Neural cell (in vitro differentiated cells): ENCODE results near the gene LPXN. TPM values are rescaled to one million over a fixed set of nuclear protein-coding genes. Genes with fewer than 3 reads are reported as not detected.

Experiments used
- H2AFZ ChIP-seq: fragments of 200-600, 300-800 bp; sonication (generic), shearing (Covaris generic); 2 replicates; pipeline ENCODE4 v1.6.0; 2014; ENCODE audit warnings: low read depth, mild to moderate bottlenecking, antibody characterized with exemption, low read length, moderate library complexity
- H3F3A ChIP-seq: fragments of 200-600 bp; shearing (Covaris generic); 2 replicates; pipeline ENCODE4 v1.6.1; 2016; ENCODE audit warnings: mild to moderate bottlenecking, moderate library complexity, mixed read lengths, antibody characterized with exemption, low read length; ENCODE audit not compliant: insufficient read depth, poor library complexity, severe bottlenecking
- H3K27ac ChIP-seq: fragments of 200-600, 300-800 bp; sonication (generic), shearing (Covaris generic); 2 replicates; pipeline ENCODE4 v1.5.1; 2014; ENCODE audit warnings: mild to moderate bottlenecking, low read length, moderate library complexity
- H3K27me3 ChIP-seq: fragments of 300-800, 200-600 bp; sonication (generic), shearing (Covaris generic); 2 replicates; pipeline ENCODE4 v1.6.0; 2014; ENCODE audit warnings: mild to moderate bottlenecking, low read depth, low read length, moderate library complexity; ENCODE audit not compliant: insufficient read depth
- H3K36me3 ChIP-seq: fragments of 300-800, 200-600 bp; sonication (generic), shearing (Covaris generic); 2 replicates; pipeline ENCODE4 v1.5.1; 2014; ENCODE audit warnings: mild to moderate bottlenecking, antibody characterized with exemption, low read length, moderate library complexity; ENCODE audit not compliant: insufficient read depth
- H3K4me2 ChIP-seq: fragments of 300-800, 200-600 bp; sonication (generic), shearing (Covaris generic); 2 replicates; pipeline ENCODE4 v1.6.0; 2014; ENCODE audit warnings: mild to moderate bottlenecking, low read length
- H3K4me3 ChIP-seq: fragments of 300-800, 200-600 bp; sonication (generic), shearing (Covaris generic); 2 replicates; pipeline ENCODE4 v1.5.1; 2014; ENCODE audit warnings: mild to moderate bottlenecking, low read length, moderate library complexity
- H3K79me2 ChIP-seq: fragments of 200-600 bp; shearing (Covaris generic); replicated peaks from 2 replicates; pipeline ENCODE4 v1.6.0; 2014; ENCODE audit warnings: mild to moderate bottlenecking, low read length, moderate library complexity; ENCODE audit not compliant: insufficient read depth
- H3K9ac ChIP-seq: fragments of 300-800, 200-600 bp; sonication (generic), shearing (Covaris generic); 2 replicates; pipeline ENCODE4 v1.6.1; 2016; ENCODE audit warnings: mild to moderate bottlenecking, low read length, mixed read lengths
- H3K9me2 ChIP-seq: fragments of 200-600 bp; shearing (Covaris generic); 2 replicates; pipeline ENCODE4 v1.6.1; 2016; ENCODE audit warnings: mild to moderate bottlenecking, low read length, mixed read lengths; ENCODE audit not compliant: insufficient read depth
- H3K9me3 ChIP-seq: fragments of 200-600, 300-800 bp; sonication (generic), shearing (Covaris generic); 2 replicates; pipeline ENCODE4 v1.6.1; 2016; ENCODE audit warnings: mild to moderate bottlenecking, mixed run types, low read length, moderate library complexity, mixed read lengths
- H4K20me1 ChIP-seq: fragments of 200-600 bp; shearing (Covaris generic); 2 replicates; pipeline ENCODE4 v1.6.1; 2016; ENCODE audit warnings: mild to moderate bottlenecking, mixed run types; ENCODE audit not compliant: insufficient read depth
- EP300 ChIP-seq: fragments of 450-650 bp; conservative IDR thresholded peaks from 2 replicates; pipeline ENCODE4 v1.6.1; 2014; ENCODE audit warnings: antibody characterized with exemption, mild to moderate bottlenecking, moderate library complexity; ENCODE audit not compliant: poor library complexity, severe bottlenecking
- EZH2 ChIP-seq: fragments of 200-600, 300-800 bp; shearing (Covaris generic), sonication (generic); IDR thresholded peaks from 2 replicates; pipeline ENCODE4 v1.6.1; 2014; ENCODE audit warnings: antibody characterized with exemption, low read length, borderline replicate concordance, mild to moderate bottlenecking; ENCODE audit not compliant: insufficient read depth, poor library complexity, severe bottlenecking
- MXI1 ChIP-seq: fragments of 450-650 bp; conservative IDR thresholded peaks from 2 replicates; pipeline ENCODE4 v1.6.1; 2014; ENCODE audit warnings: antibody characterized with exemption, mild to moderate bottlenecking; ENCODE audit not compliant: poor library complexity, severe bottlenecking
- POLR2AphosphoS5 ChIP-seq: IDR thresholded peaks from 2 replicates; pipeline ENCODE4 v1.6.1; 2012
- RAD21 ChIP-seq: fragments of 450-650 bp; conservative IDR thresholded peaks from 2 replicates; pipeline ENCODE4 v1.6.1; 2014; ENCODE audit warnings: antibody characterized with exemption, mild to moderate bottlenecking, moderate library complexity
- SMC3 ChIP-seq: fragments of 450-650 bp; conservative IDR thresholded peaks from 2 replicates; pipeline ENCODE4 v1.6.1; 2014; ENCODE audit warnings: antibody characterized with exemption, mild to moderate bottlenecking, moderate library complexity; ENCODE audit not compliant: poor library complexity
- TAF1 ChIP-seq: IDR thresholded peaks from 2 replicates; pipeline ENCODE4 v1.6.1; 2012; ENCODE audit warnings: low read depth
- polyA plus RNA-seq: library from polyadenylated mRNA; depleted of rRNA; stranded (reverse); fragments of >200 nt; gene quantifications from 2 replicates; pipeline ENCODE4 v1.2.3, GENCODE V29; 2014
- TF ChIP-seq, protein P1 (sequence below): IDR thresholded peaks from 2 replicates; pipeline ENCODE4 v1.6.1; 2012; ENCODE audit warnings: borderline replicate concordance
- TF ChIP-seq, protein P2 (sequence below): fragments of 450-650 bp; IDR thresholded peaks from 2 replicates; pipeline ENCODE4 v1.5.1; 2014; ENCODE audit warnings: antibody characterized with exemption, mild to moderate bottlenecking, moderate library complexity; ENCODE audit not compliant: poor library complexity, severe bottlenecking

The LPXN gene
- polyA plus RNA-seq, 1 donor from 2014 or later: 4.1 TPM

DNA sequence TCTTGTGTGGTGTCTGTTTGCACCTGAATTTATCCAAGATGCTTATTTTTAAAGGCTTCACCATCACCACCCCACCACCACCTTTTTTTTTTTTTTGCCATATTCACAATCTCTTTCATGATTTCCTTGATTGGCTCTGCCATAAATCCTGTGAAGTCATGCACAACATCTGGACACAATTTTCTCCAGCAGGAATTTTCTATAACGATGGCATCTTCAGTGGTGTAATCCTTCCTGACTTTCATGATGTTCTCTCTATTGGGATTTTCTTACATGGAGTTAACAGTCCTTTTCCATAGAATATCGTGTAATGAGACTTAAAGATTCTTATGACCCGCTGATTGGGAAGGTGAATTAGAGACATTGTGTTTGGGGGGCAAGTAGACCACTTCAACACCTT is 21.0 kb upstream of the LPXN start:
- no peaks in the 10 kb centered on the region for H3K9me2 ChIP-seq
- no peak overlapping the region for H3K27ac ChIP-seq
- no peak overlapping the region for H3K4me3 ChIP-seq
- no peaks in the 10 kb centered on the region for H4K20me1 ChIP-seq
- peaks cover 46% of the 10 kb centered on the region for H3K79me2 ChIP-seq
- no peaks in the 10 kb centered on the region for H3K9me3 ChIP-seq
- no peak overlapping the region for H3K9ac ChIP-seq
- no peak overlapping the region for H2AFZ ChIP-seq
- H3K27me3 ChIP-seq: no peaks in the 10 kb centered on the region
- no peaks in the 10 kb centered on the region for H3F3A ChIP-seq
- TF ChIP-seq, protein P1, sequence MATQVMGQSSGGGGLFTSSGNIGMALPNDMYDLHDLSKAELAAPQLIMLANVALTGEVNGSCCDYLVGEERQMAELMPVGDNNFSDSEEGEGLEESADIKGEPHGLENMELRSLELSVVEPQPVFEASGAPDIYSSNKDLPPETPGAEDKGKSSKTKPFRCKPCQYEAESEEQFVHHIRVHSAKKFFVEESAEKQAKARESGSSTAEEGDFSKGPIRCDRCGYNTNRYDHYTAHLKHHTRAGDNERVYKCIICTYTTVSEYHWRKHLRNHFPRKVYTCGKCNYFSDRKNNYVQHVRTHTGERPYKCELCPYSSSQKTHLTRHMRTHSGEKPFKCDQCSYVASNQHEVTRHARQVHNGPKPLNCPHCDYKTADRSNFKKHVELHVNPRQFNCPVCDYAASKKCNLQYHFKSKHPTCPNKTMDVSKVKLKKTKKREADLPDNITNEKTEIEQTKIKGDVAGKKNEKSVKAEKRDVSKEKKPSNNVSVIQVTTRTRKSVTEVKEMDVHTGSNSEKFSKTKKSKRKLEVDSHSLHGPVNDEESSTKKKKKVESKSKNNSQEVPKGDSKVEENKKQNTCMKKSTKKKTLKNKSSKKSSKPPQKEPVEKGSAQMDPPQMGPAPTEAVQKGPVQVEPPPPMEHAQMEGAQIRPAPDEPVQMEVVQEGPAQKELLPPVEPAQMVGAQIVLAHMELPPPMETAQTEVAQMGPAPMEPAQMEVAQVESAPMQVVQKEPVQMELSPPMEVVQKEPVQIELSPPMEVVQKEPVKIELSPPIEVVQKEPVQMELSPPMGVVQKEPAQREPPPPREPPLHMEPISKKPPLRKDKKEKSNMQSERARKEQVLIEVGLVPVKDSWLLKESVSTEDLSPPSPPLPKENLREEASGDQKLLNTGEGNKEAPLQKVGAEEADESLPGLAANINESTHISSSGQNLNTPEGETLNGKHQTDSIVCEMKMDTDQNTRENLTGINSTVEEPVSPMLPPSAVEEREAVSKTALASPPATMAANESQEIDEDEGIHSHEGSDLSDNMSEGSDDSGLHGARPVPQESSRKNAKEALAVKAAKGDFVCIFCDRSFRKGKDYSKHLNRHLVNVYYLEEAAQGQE: no peak
- TF ChIP-seq, protein P2, sequence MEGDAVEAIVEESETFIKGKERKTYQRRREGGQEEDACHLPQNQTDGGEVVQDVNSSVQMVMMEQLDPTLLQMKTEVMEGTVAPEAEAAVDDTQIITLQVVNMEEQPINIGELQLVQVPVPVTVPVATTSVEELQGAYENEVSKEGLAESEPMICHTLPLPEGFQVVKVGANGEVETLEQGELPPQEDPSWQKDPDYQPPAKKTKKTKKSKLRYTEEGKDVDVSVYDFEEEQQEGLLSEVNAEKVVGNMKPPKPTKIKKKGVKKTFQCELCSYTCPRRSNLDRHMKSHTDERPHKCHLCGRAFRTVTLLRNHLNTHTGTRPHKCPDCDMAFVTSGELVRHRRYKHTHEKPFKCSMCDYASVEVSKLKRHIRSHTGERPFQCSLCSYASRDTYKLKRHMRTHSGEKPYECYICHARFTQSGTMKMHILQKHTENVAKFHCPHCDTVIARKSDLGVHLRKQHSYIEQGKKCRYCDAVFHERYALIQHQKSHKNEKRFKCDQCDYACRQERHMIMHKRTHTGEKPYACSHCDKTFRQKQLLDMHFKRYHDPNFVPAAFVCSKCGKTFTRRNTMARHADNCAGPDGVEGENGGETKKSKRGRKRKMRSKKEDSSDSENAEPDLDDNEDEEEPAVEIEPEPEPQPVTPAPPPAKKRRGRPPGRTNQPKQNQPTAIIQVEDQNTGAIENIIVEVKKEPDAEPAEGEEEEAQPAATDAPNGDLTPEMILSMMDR: no peak
- TF ChIP-seq TAF1 (no peak), RAD21 (no peak), MXI1 (no peak), EP300 (no peak), SMC3 (no peak), POLR2AphosphoS5 (no peak), EZH2 (no peak)
- no peak overlapping the region for H3K4me2 ChIP-seq
- peaks cover 6% of the 10 kb centered on the region for H3K36me3 ChIP-seq

DNA sequence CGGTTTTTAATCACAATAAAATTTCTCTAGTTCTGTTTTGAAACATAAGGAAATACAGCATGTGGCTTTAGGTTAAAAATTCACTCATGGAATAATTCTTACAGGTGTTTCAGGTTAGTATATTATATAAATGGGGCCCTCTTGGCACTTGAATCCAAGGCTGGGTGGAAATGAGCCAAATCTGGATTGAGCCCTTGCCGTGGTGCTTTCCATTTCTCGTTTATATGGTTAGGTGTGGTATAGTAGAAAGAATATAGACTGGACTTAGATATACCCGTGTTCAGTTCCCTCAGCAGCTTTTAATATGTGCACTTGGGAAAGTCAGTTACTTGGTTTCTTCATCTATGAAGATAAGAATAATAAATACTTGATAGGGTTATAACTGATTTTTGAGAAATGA is 19.2 kb upstream of the LPXN start:
- no peaks in the 10 kb centered on the region for H3F3A ChIP-seq
- H3K79me2 ChIP-seq: peaks cover 45% of the 10 kb centered on the region
- no peaks in the 10 kb centered on the region for H3K9me2 ChIP-seq
- no peaks in the 10 kb centered on the region for H3K27me3 ChIP-seq
- no peak overlapping the region for H3K4me2 ChIP-seq
- peaks cover 6% of the 10 kb centered on the region for H3K36me3 ChIP-seq
- no peak overlapping the region for H3K4me3 ChIP-seq
- H3K9ac ChIP-seq: no peak overlapping the region
- H2AFZ ChIP-seq: no peak overlapping the region
- no peaks in the 10 kb centered on the region for H3K9me3 ChIP-seq
- TF ChIP-seq, protein P2: no peak
- TF ChIP-seq RAD21 (no peak), EZH2 (no peak), MXI1 (no peak), POLR2AphosphoS5 (no peak), TAF1 (no peak)
- TF ChIP-seq, protein P1: no peak
- no peak overlapping the region for H3K27ac ChIP-seq
- no peaks in the 10 kb centered on the region for H4K20me1 ChIP-seq
